CD4-positive, alpha-beta T cell (primary cell): ENCODE data around the gene PRKCA. TPM values are rescaled to one million over a fixed set of nuclear protein-coding genes. Genes with fewer than 3 reads are reported as not detected.

Experiments used
- ATAC-seq: fragments of 200-7000 bp; cut with Tn5 transposase; one replicate; pipeline ENCODE4 v1.10.0; 2022; ENCODE audit warnings: mild to moderate bottlenecking; ENCODE audit not compliant: poor library complexity
- CTCF ChIA-PET: fragments of 350-600 bp; sonication (Branson Sonifier 250); formaldehyde crosslinking; loops from one replicate; lab custom pipeline; 2021; ENCODE audit warnings: antibody characterized with exemption, inconsistent platforms; lab: Charles Lee
- POLR2A ChIA-PET: fragments of 350-600 bp; sonication (Branson Sonifier 250); formaldehyde crosslinking; loops from one replicate; lab custom pipeline; 2021; ENCODE audit warnings: antibody characterized with exemption, inconsistent platforms; lab: Charles Lee
- DNase-seq, 14 experiments: peaks; one replicate each; pipeline ENCODE4 v3.0.0-alpha.2; 2013 to 2020; ENCODE audit warnings: mixed read lengths in 2 of 14
- H3K27ac ChIP-seq, 2 donors: one replicate each; pipeline versions ENCODE4 v1.5.1 to v1.7.0; 2013; ENCODE audit warnings: low read length in 2 of 2, low read depth in 1 of 2, mild to moderate bottlenecking in 1 of 2
- H3K27me3 ChIP-seq, 2 experiments: 1 replicate in 1 of 2; 2 replicates in 1 of 2; pipeline versions ENCODE4 v1.6.1 to v1.7.0; 2013; ENCODE audit warnings: low read length in 2 of 2, control low read depth in 1 of 2, mild to moderate bottlenecking in 1 of 2, moderate library complexity in 1 of 2; ENCODE audit not compliant: insufficient read depth in 2 of 2, control insufficient read depth in 1 of 2
- H3K36me3 ChIP-seq: one replicate; pipeline ENCODE4 v1.6.1; 2013; ENCODE audit warnings: low read length, control low read depth; ENCODE audit not compliant: insufficient read depth
- H3K4me1 ChIP-seq: one replicate; pipeline ENCODE4 v1.6.1; 2013; ENCODE audit warnings: low read length, control low read depth; ENCODE audit not compliant: insufficient read depth
- H3K4me3 ChIP-seq: one replicate; pipeline ENCODE4 v1.5.1; 2013; ENCODE audit warnings: mild to moderate bottlenecking, low read length, moderate library complexity
- H3K9me3 ChIP-seq, 2 experiments: 1 replicate in 1 of 2; 2 replicates in 1 of 2; pipeline versions ENCODE4 v1.6.1 to v1.7.0; 2013; ENCODE audit warnings: low read length in 2 of 2, mild to moderate bottlenecking in 2 of 2, control low read depth in 1 of 2, moderate library complexity in 1 of 2; ENCODE audit not compliant: control insufficient read depth in 1 of 2, insufficient read depth in 1 of 2
- H3K27ac Mint-ChIP-seq: one replicate; pipeline ENCODE4 v1.8.0; 2020; ENCODE audit warnings: mixed read lengths
- H3K27me3 Mint-ChIP-seq: one replicate; pipeline ENCODE4 v1.8.0; 2021; ENCODE audit warnings: mixed read lengths
- H3K36me3 Mint-ChIP-seq: one replicate; pipeline ENCODE4 v1.8.0; 2021; ENCODE audit warnings: low read depth, mixed read lengths
- H3K4me1 Mint-ChIP-seq: one replicate; pipeline ENCODE4 v1.8.0; 2021; ENCODE audit warnings: low read depth, mixed read lengths
- H3K4me3 Mint-ChIP-seq: one replicate; pipeline ENCODE4 v1.8.0; 2020; ENCODE audit warnings: mild to moderate bottlenecking, mixed read lengths
- H3K9me3 Mint-ChIP-seq: one replicate; pipeline ENCODE4 v1.8.0; 2020; ENCODE audit warnings: mixed read lengths
- intact Hi-C, 2 experiments: fragments of 100-400 bp; cut with DNase I in 1 of 2; cut with micrococcal nuclease in 1 of 2; formaldehyde crosslinking; loops; one replicate each; pipeline versions ENCODE4 v1.15.1 to v1.9.0; 2023 to 2025; cut with DNase I, micrococcal nuclease
- total RNA-seq, 174 experiments: library from RNA in 2 of 174; stranded (reverse) in 2 of 174; gene quantifications; one replicate each; pipeline ENCODE4 v1.2.3 and lab custom pipeline; 2021 to 2026
- TF ChIP-seq, protein P1 (sequence below): fragments of 200-600 bp; IDR thresholded peaks from one replicate; pipeline ENCODE4 v1.8.0; 2022; ENCODE audit warnings: antibody characterized with exemption, mild to moderate bottlenecking

PRKCA gene
- total RNA-seq, 2 experiments from 2014 or later: 84.8 to 88.6 TPM

GRCh38 chr17:66833201-66833600, 530.8 kb downstream of the PRKCA start:
- H3K27me3 ChIP-seq: peaks cover 44 to 66% of the 10 kb centered on the region in 2 experiments
- H3K4me3 ChIP-seq: no peak overlapping the region
- Mint-ChIP-seq H3K4me3 (no peak overlapping the region), H3K27me3 (peaks cover 82% of the 10 kb centered on the region), H3K4me1 (no peaks in the 10 kb centered on the region), H3K27ac (no peak overlapping the region), H3K9me3 (no peaks in the 10 kb centered on the region), H3K36me3 (no peaks in the 10 kb centered on the region)
- intact Hi-C loops: no loop called here
- ChIA-PET POLR2A (no interaction called here), CTCF (no interaction called here)
- H3K36me3 ChIP-seq: no peaks in the 10 kb centered on the region
- TF ChIP-seq, protein P1, sequence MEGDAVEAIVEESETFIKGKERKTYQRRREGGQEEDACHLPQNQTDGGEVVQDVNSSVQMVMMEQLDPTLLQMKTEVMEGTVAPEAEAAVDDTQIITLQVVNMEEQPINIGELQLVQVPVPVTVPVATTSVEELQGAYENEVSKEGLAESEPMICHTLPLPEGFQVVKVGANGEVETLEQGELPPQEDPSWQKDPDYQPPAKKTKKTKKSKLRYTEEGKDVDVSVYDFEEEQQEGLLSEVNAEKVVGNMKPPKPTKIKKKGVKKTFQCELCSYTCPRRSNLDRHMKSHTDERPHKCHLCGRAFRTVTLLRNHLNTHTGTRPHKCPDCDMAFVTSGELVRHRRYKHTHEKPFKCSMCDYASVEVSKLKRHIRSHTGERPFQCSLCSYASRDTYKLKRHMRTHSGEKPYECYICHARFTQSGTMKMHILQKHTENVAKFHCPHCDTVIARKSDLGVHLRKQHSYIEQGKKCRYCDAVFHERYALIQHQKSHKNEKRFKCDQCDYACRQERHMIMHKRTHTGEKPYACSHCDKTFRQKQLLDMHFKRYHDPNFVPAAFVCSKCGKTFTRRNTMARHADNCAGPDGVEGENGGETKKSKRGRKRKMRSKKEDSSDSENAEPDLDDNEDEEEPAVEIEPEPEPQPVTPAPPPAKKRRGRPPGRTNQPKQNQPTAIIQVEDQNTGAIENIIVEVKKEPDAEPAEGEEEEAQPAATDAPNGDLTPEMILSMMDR: no peak
- peaks cover 0 to 12% of the 10 kb centered on the region in 2 experiments for H3K9me3 ChIP-seq
- no peak for DNase-seq
- ATAC-seq: no peak
- no peak overlapping the region for H3K27ac ChIP-seq
- no peaks in the 10 kb centered on the region for H3K4me1 ChIP-seq

GRCh38 chr17:66834426-66834918, 532.1 kb downstream of the PRKCA start:
- Histone ChIP-seq H3K27me3 (peaks cover 35 to 55% of the 10 kb centered on the region in 2 experiments), H3K4me3 (no peak overlapping the region), H3K4me1 (no peaks in the 10 kb centered on the region), H3K9me3 (peaks cover 0 to 7% of the 10 kb centered on the region in 2 experiments), H3K27ac (no peak overlapping the region), H3K36me3 (no peaks in the 10 kb centered on the region)
- DNase-seq: no peak
- Mint-ChIP-seq H3K27me3 (peaks cover 75% of the 10 kb centered on the region), H3K27ac (no peak overlapping the region), H3K36me3 (no peaks in the 10 kb centered on the region), H3K9me3 (no peaks in the 10 kb centered on the region), H3K4me3 (no peak overlapping the region), H3K4me1 (no peaks in the 10 kb centered on the region)
- intact Hi-C loops: no loop called here
- ChIA-PET POLR2A (no interaction called here), CTCF (no interaction called here)
- no peak for ATAC-seq
- TF ChIP-seq, protein P1: no peak

DNA sequence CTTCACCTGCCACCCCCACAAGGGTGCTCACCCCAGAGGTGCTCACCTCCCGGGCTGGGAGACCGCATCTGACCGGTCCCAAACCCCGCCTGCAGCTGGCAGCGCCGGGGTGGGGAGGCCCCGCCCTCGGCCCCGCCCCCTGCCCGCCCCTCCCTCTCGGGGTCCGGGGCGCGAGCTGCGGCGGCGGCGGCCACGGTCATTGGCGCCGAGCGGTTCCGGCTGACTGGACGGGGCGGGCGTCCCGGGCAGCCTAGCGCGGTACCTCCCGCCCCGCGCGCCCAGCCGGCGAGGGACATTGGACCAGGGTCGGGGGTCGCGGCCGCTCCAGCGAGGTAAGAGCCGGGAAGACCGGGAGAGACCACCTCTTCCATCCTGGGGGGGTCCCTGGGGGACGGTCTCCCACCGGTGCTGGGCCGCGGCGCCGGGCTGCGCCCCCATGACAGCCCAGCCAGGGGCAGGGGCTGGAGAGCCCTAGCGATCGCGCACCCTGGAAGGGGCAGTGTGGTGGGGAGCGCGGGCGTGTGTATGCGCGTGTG, 532.6 kb downstream of the PRKCA start, which contains the start of gene CACNG5:
Gene CACNG5 (plus strand): TSS at position 199 of the 536 bp plus-strand sequence. CDS start 42,216 bp downstream, outside the sequence.
- TF ChIP-seq, protein P1: no peak
- Mint-ChIP-seq H3K36me3 (no peaks in the 10 kb centered on the region), H3K4me3 (no peak within 1 kb of the TSS), H3K27me3 (peaks cover 70% of the 10 kb centered on the region), H3K27ac (no peak within 1 kb of the TSS), H3K4me1 (no peaks in the 10 kb centered on the region), H3K9me3 (no peaks in the 10 kb centered on the region)
- Histone ChIP-seq H3K4me3 (no peak within 1 kb of the TSS), H3K4me1 (no peaks in the 10 kb centered on the region), H3K27me3 (peaks cover 30 to 50% of the 10 kb centered on the region in 2 experiments), H3K27ac (no peak within 1 kb of the TSS), H3K36me3 (no peaks in the 10 kb centered on the region), H3K9me3 (peaks cover 0 to 2% of the 10 kb centered on the region in 2 experiments)
- ATAC-seq: no peak
- DNase-seq: no peak
- intact Hi-C loops: no loop called here
- POLR2A ChIA-PET: no interaction called here
- CTCF ChIA-PET: no interaction called here
